Stimulated activated CD4-positive, alpha-beta T cell treated with anti-CD3 and anti-CD28 coated beads, Interleukin-4, amount 100 ng/mL, for 4 hours (primary cell): ENCODE data around the gene SIGLEC11.
"Not testable (repeated sequence)": the region's sequence is repeated elsewhere in the genome, so short reads cannot be mapped to it uniquely, and the experiment has no call there.

Experiments used
- DNase-seq, 2 experiments: peaks; one replicate each; pipeline ENCODE4 v3.0.0-alpha.2; 2020

SIGLEC11 gene

GRCh38 chr19:49960980-49961379 lies at the start of gene SIGLEC11:
Gene SIGLEC11, minus strand, starts transcription at chr19:49961172. Its CDS starts 91 bp downstream, at chr19:49961081.
- not testable (repeated sequence) for DNase-seq

- DNase-seq = no peak
Measured at GRCh38 chr19:50008532-50008931, 47.6 kb upstream of the SIGLEC11 start.

- no peak for DNase-seq
Measured at GRCh38 chr19:50007947-50008346, 47.0 kb upstream of the SIGLEC11 start.

GRCh38 chr19:50007170-50007569 lies 46.2 kb upstream of the SIGLEC11 start:
- DNase-seq = no peak

- DNase-seq = no peak
Measured at GRCh38 chr19:50005428-50005827, 44.5 kb upstream of the SIGLEC11 start.

GRCh38 chr19:50003810-50004419 lies 42.9 kb upstream of the SIGLEC11 start:
- DNase-seq = peak in 1 of 2 experiments; percentile 7

- DNase-seq = no peak
Measured at GRCh38 chr19:50003254-50003788, 42.3 kb upstream of the SIGLEC11 start.

- no peak for DNase-seq
Measured at GRCh38 chr19:50002386-50002960, 41.5 kb upstream of the SIGLEC11 start.

- no peak for DNase-seq
Measured at GRCh38 chr19:50001775-50002174, 40.8 kb upstream of the SIGLEC11 start.

- no peak for DNase-seq
Measured at GRCh38 chr19:50000841-50001557, 40.0 kb upstream of the SIGLEC11 start.

GRCh38 chr19:50000038-50000840 lies 39.3 kb upstream of the SIGLEC11 start:
- DNase-seq = no peak

- DNase-seq = no peak
Measured at GRCh38 chr19:49999371-50000010, 38.5 kb upstream of the SIGLEC11 start.

- no peak for DNase-seq
Measured at GRCh38 chr19:49997709-49998108, 36.7 kb upstream of the SIGLEC11 start.

GRCh38 chr19:49988433-49988832 lies 27.5 kb upstream of the SIGLEC11 start:
- DNase-seq = peak in 1 of 2 experiments; percentile 6

GRCh38 chr19:49988007-49988406 lies 27.0 kb upstream of the SIGLEC11 start:
- DNase-seq = no peak

GRCh38 chr19:49987159-49987698 lies 26.3 kb upstream of the SIGLEC11 start:
- DNase-seq = peak; percentile 47 to 64

- DNase-seq = no peak
Measured at GRCh38 chr19:49986354-49986753, 25.4 kb upstream of the SIGLEC11 start.

- DNase-seq = no peak
Measured at GRCh38 chr19:49985871-49986270, 24.9 kb upstream of the SIGLEC11 start.

- DNase-seq = no peak
Measured at GRCh38 chr19:49984491-49984890, 23.5 kb upstream of the SIGLEC11 start.

- peak; percentile 67 to 82 for DNase-seq
Measured at GRCh38 chr19:49983645-49984229, 22.8 kb upstream of the SIGLEC11 start.
